Keratinocyte (primary cell): ENCODE results near the gene VIPR2. TPM values are rescaled to one million over a fixed set of nuclear protein-coding genes. Genes with fewer than 3 reads are reported as not detected.

Experiments
- DNase-seq: peaks from one replicate; pipeline ENCODE4 v3.0.0-alpha.2; 2011; ENCODE audit warnings: low read depth, missing footprints, low spot score
- FAIRE-seq: peaks from 2 replicates; lab custom pipeline; 2011; peaks lifted over from hg19 to GRCh38; lab: Jason Lieb, UNC
- H2AFZ ChIP-seq: 2 replicates; pipeline ENCODE4 v1.6.0; 2012; ENCODE audit warnings: low read length, control low read depth, inconsistent platforms; ENCODE audit not compliant: control insufficient read depth
- H3K27ac ChIP-seq: 2 replicates; pipeline ENCODE4 v1.5.1; 2011; ENCODE audit warnings: low read length; ENCODE audit not compliant: control insufficient read depth, insufficient read depth
- H3K27me3 ChIP-seq: 3 replicates; pipeline ENCODE4 v1.6.0; 2011; ENCODE audit warnings: low read length; ENCODE audit not compliant: control insufficient read depth, insufficient read depth; ENCODE audit errors: extremely low read depth
- H3K36me3 ChIP-seq, 2 experiments: 2 replicates in 1 of 2; 3 replicates in 1 of 2; pipeline ENCODE4 v1.5.1; 2011; ENCODE audit warnings: low read length in 2 of 2, mild to moderate bottlenecking in 1 of 2; ENCODE audit not compliant: control insufficient read depth in 2 of 2, insufficient read depth in 2 of 2; ENCODE audit errors: extremely low read depth in 1 of 2
- H3K4me1 ChIP-seq: 3 replicates; pipeline ENCODE4 v1.5.1; 2011; ENCODE audit warnings: low read length; ENCODE audit not compliant: control insufficient read depth, insufficient read depth; ENCODE audit errors: extremely low read depth
- H3K4me2 ChIP-seq: 3 replicates; pipeline ENCODE4 v1.6.0; 2011; ENCODE audit warnings: low read depth, low read length; ENCODE audit not compliant: control insufficient read depth, insufficient read depth; ENCODE audit errors: extremely low read depth
- H3K4me3 ChIP-seq, 3 experiments: fragments of 200-600 bp in 1 of 3; sonication (generic) in 1 of 3; 2 replicates in 2 of 3; 3 replicates in 1 of 3; pipeline ENCODE4 v1.5.1; 2011 to 2016; ENCODE audit warnings: low read length in 3 of 3, mild to moderate bottlenecking in 3 of 3, control low read depth in 2 of 3, inconsistent platforms in 1 of 3, low read depth in 1 of 3, mixed read lengths in 1 of 3, mixed run types in 1 of 3, moderate library complexity in 1 of 3; ENCODE audit not compliant: control insufficient read depth in 2 of 3, insufficient read depth in 2 of 3; ENCODE audit errors: extremely low read depth in 1 of 3
- H3K79me2 ChIP-seq: 2 replicates; pipeline ENCODE4 v1.6.0; 2012; ENCODE audit warnings: low read length; ENCODE audit not compliant: control insufficient read depth, insufficient read depth
- H3K9ac ChIP-seq: 3 replicates; pipeline ENCODE4 v1.6.0; 2011; ENCODE audit warnings: low read length; ENCODE audit not compliant: control insufficient read depth, insufficient read depth; ENCODE audit errors: extremely low read depth
- H3K9me1 ChIP-seq: 3 replicates; pipeline ENCODE4 v1.6.0; 2011; ENCODE audit warnings: low read length; ENCODE audit not compliant: control insufficient read depth, insufficient read depth; ENCODE audit errors: extremely low read depth
- H3K9me3 ChIP-seq: 2 replicates; pipeline ENCODE4 v1.5.1; 2012; ENCODE audit warnings: low read depth, low read length; ENCODE audit not compliant: control insufficient read depth
- H4K20me1 ChIP-seq: 3 replicates; pipeline ENCODE4 v1.6.0; 2011; ENCODE audit warnings: low read length; ENCODE audit not compliant: control insufficient read depth, insufficient read depth; ENCODE audit errors: extremely low read depth
- CTCF ChIP-seq, 3 experiments: IDR thresholded peaks in 1 of 3; conservative IDR thresholded peaks in 1 of 3; optimal IDR thresholded peaks in 1 of 3; 2 replicates in 2 of 3; 3 replicates in 1 of 3; pipeline versions ENCODE3 to v1.5.1; 2011; ENCODE audit warnings: low read length in 3 of 3, mild to moderate bottlenecking in 3 of 3, moderate library complexity in 2 of 3, control low read depth in 1 of 3, inconsistent platforms in 1 of 3; ENCODE audit not compliant: insufficient read depth in 2 of 3; ENCODE audit errors: extremely low read depth in 1 of 3
- EZH2 ChIP-seq: IDR thresholded peaks from one replicate; pipeline ENCODE4 v1.6.1; 2012; ENCODE audit warnings: inconsistent platforms, mild to moderate bottlenecking, low read length, moderate library complexity
- dilution Hi-C: fragments of 300-500 bp; cut with MboI; formaldehyde crosslinking; loops from one replicate; pipeline ENCODE4 v1.7.0; 2020; ENCODE audit warnings: low sequenced_read_pairs; ENCODE audit not compliant: extremely low pct_ligation_motif_present
- polyA plus RNA-seq, 5 experiments: library from polyadenylated mRNA; depleted of rRNA in 3 of 5; stranded (reverse) in 3 of 5; stranded (forward) in 1 of 5; unstranded in 1 of 5; fragments of >200 nt; gene quantifications; 1 replicate in 1 of 5; 2 replicates in 3 of 5; 3 replicates in 1 of 5; pipeline versions ENCODE4 v1.2.1 to v1.2.3, GENCODE V29; 2011 to 2012; ENCODE audit warnings: missing spikeins in 2 of 5, low read depth in 1 of 5, low replicate concordance in 1 of 5

VIPR2 gene
- polyA plus RNA-seq, 1 donor (not counting 4 experiments of a cell fraction or from before 2014, with no cell fraction given) = not detected

- H3K27me3 ChIP-seq = no peaks in the 10 kb centered on the region
- no peak for FAIRE-seq
- dilution Hi-C loops = no loop called here
Measured at GRCh38 chr7:159008417-159008816, 136.2 kb downstream of the VIPR2 start.

GRCh38 chr7:159007996-159008389 lies 136.7 kb downstream of the VIPR2 start:
- H3K27me3 ChIP-seq = no peaks in the 10 kb centered on the region
- no peaks in the 10 kb centered on the region for H4K20me1 ChIP-seq
- FAIRE-seq (no peak), DNase-seq (no peak)
- no peak for TF ChIP-seq CTCF (optimal IDR thresholded peaks at IDR 0.05 in 1 of 3, IDR thresholded peaks at IDR 0.05 in 1 of 3, conservative IDR thresholded peaks at IDR 0.05 in 1 of 3; ENCODE audit: extremely low read depth in 1 of 3, insufficient read depth in 2 of 3, low read length in 3 of 3)
- no peak for TF ChIP-seq EZH2
- no peak overlapping the region for H3K4me3 ChIP-seq
- no peaks in the 10 kb centered on the region for H3K79me2 ChIP-seq
- H3K9me1 ChIP-seq = no peaks in the 10 kb centered on the region
- no peak overlapping the region for H3K9ac ChIP-seq
- no peaks in the 10 kb centered on the region for H3K36me3 ChIP-seq
- dilution Hi-C loops = no loop called here
- H2AFZ ChIP-seq = no peak overlapping the region
- no peaks in the 10 kb centered on the region for H3K4me1 ChIP-seq
- H3K4me2 ChIP-seq = no peak overlapping the region
- H3K9me3 ChIP-seq = peaks cover 2% of the 10 kb centered on the region
- no peak overlapping the region for H3K27ac ChIP-seq

More at GRCh38 chr7:159008417-159008816, 136.2 kb downstream of the VIPR2 start:
- H3K79me2 ChIP-seq = no peaks in the 10 kb centered on the region
- no peak overlapping the region for H2AFZ ChIP-seq
- no peak overlapping the region for H3K27ac ChIP-seq
- no peaks in the 10 kb centered on the region for H4K20me1 ChIP-seq
- no peak overlapping the region for H3K4me2 ChIP-seq
- no peak overlapping the region for H3K9ac ChIP-seq
- H3K4me3 ChIP-seq = no peak overlapping the region
- TF ChIP-seq CTCF (optimal IDR thresholded peaks at IDR 0.05 in 1 of 3, IDR thresholded peaks at IDR 0.05 in 1 of 3, conservative IDR thresholded peaks at IDR 0.05 in 1 of 3; ENCODE audit: extremely low read depth in 1 of 3, insufficient read depth in 2 of 3, low read length in 3 of 3) = no peak
- TF ChIP-seq EZH2 = no peak
- peaks cover 2% of the 10 kb centered on the region for H3K9me3 ChIP-seq
- no peaks in the 10 kb centered on the region for H3K9me1 ChIP-seq
- DNase-seq = no peak
- H3K4me1 ChIP-seq = no peaks in the 10 kb centered on the region
- H3K36me3 ChIP-seq = no peaks in the 10 kb centered on the region
